HepG2 (cell line): Measurements from ENCODE around the gene CMTM2. TPM values are rescaled to one million over a fixed set of nuclear protein-coding genes. Genes with fewer than 3 reads are reported as not detected.

Experiments used
- AHR ChIP-seq: IDR thresholded peaks from 2 replicates; pipeline ENCODE4 v1.6.1; 2018; ENCODE audit warnings: missing genetic modification reagents, missing compliant biosample characterization
- BRD4 ChIP-seq: sonication (generic); formaldehyde crosslinking; IDR thresholded peaks from 2 replicates; pipeline ENCODE4 v1.4.0; 2020; ENCODE audit warnings: missing genetic modification reagents
- EED ChIP-seq: sonication (generic); formaldehyde crosslinking; IDR thresholded peaks from 2 replicates; pipeline ENCODE4 v1.5.0; 2020; ENCODE audit warnings: mild to moderate bottlenecking, missing genetic modification reagents
- FOXM1 ChIP-seq: sonication (generic); formaldehyde crosslinking; IDR thresholded peaks from 2 replicates; pipeline ENCODE4 v1.5.0; 2020; ENCODE audit warnings: missing genetic modification reagents
- GTF3A ChIP-seq: sonication (generic); formaldehyde crosslinking; conservative IDR thresholded peaks from 2 replicates; pipeline ENCODE4 v1.4.0; 2020; ENCODE audit warnings: mild to moderate bottlenecking, missing genetic modification reagents
- IKZF1 ChIP-seq: fragments of 450-650 bp; IDR thresholded peaks from 2 replicates; pipeline ENCODE4 v1.7.1; 2016
- IRX3 ChIP-seq: sonication (generic); formaldehyde crosslinking; IDR thresholded peaks from 2 replicates; pipeline ENCODE4 v1.8.1; 2023; ENCODE audit warnings: mild to moderate bottlenecking, low read depth, missing genetic modification reagents, borderline replicate concordance
- JDP2 ChIP-seq: sonication (generic); formaldehyde crosslinking; IDR thresholded peaks from 2 replicates; pipeline ENCODE4 v1.8.1; 2022; ENCODE audit warnings: missing genetic modification reagents, borderline replicate concordance
- KDM5B ChIP-seq: sonication (generic); formaldehyde crosslinking; IDR thresholded peaks from 2 replicates; pipeline ENCODE4 v1.4.0; 2020; ENCODE audit warnings: missing genetic modification reagents, mild to moderate bottlenecking, borderline replicate concordance
- SP2 ChIP-seq: sonication (generic); formaldehyde crosslinking; IDR thresholded peaks from 2 replicates; pipeline ENCODE4 v1.5.1; 2020; ENCODE audit warnings: mild to moderate bottlenecking, missing genetic modification reagents
- THYN1 ChIP-seq: sonication (generic); formaldehyde crosslinking; IDR thresholded peaks from 2 replicates; pipeline ENCODE4 v1.8.1; 2023; ENCODE audit warnings: low read depth, mild to moderate bottlenecking, moderate library complexity, missing genetic modification reagents, borderline replicate concordance
- ZNF12 ChIP-seq: sonication (generic); formaldehyde crosslinking; IDR thresholded peaks from 2 replicates; pipeline ENCODE4 v1.5.0; 2020; ENCODE audit warnings: missing genetic modification reagents
- ZNF30 ChIP-seq: sonication (generic); formaldehyde crosslinking; IDR thresholded peaks from 2 replicates; pipeline ENCODE4 v1.5.0; 2020; ENCODE audit warnings: mild to moderate bottlenecking, missing genetic modification reagents
- polyA plus RNA-seq, 8 experiments: library from polyadenylated mRNA; depleted of rRNA in 3 of 8; stranded (reverse) in 7 of 8; unstranded in 1 of 8; fragments of >200 nt; fragmentation: Illumina TruSeq in 4 of 8; extraction: Trizol in 4 of 8; gene quantifications; 2 replicates each; pipeline versions ENCODE4 v1.2.1 to v1.2.3, GENCODE V29; 2011 to 2016; ENCODE audit warnings: low read depth in 4 of 8, missing spikeins in 1 of 8, mixed read lengths in 1 of 8; ENCODE audit not compliant: insufficient read depth in 1 of 8
- total RNA-seq, 5 experiments: library from RNA; depleted of rRNA; stranded (reverse); fragments of >200 nt; fragmentation: Illumina TruSeq; extraction: Trizol; gene quantifications; 2 replicates each; pipeline ENCODE4 v1.2.3, GENCODE V29; 2016; ENCODE audit warnings: low read depth in 1 of 5
- TF ChIP-seq, protein P1 (sequence below): sonication (generic); formaldehyde crosslinking; IDR thresholded peaks from 2 replicates; pipeline ENCODE4 v1.4.0; 2020; ENCODE audit warnings: missing genetic modification reagents, mild to moderate bottlenecking, borderline replicate concordance
- TF ChIP-seq, protein P2 (sequence below): sonication (generic); formaldehyde crosslinking; IDR thresholded peaks from 2 replicates; pipeline ENCODE4 v1.8.0; 2022; ENCODE audit warnings: mild to moderate bottlenecking, missing genetic modification reagents, moderate library complexity
- TF ChIP-seq, protein P3 (sequence below): sonication (generic); formaldehyde crosslinking; IDR thresholded peaks from 2 replicates; pipeline ENCODE4 v1.8.1; 2023; ENCODE audit warnings: missing genetic modification reagents, mild to moderate bottlenecking, borderline replicate concordance
- TF ChIP-seq, protein P4 (sequence below): sonication (generic); formaldehyde crosslinking; IDR thresholded peaks from 2 replicates; pipeline ENCODE4 v1.9.0; 2021; ENCODE audit warnings: missing genetic modification reagents, borderline replicate concordance
- TF ChIP-seq, protein P5 (sequence below): fragments of 450-650 bp; IDR thresholded peaks from 2 replicates; pipeline ENCODE4 v1.6.1; 2016

CMTM2 gene
- total and polyA plus RNA-seq, 2 of the 13 experiments (the other 11 are each of a cell fraction or from before 2014, with no cell fraction given), result not detected

DNA sequence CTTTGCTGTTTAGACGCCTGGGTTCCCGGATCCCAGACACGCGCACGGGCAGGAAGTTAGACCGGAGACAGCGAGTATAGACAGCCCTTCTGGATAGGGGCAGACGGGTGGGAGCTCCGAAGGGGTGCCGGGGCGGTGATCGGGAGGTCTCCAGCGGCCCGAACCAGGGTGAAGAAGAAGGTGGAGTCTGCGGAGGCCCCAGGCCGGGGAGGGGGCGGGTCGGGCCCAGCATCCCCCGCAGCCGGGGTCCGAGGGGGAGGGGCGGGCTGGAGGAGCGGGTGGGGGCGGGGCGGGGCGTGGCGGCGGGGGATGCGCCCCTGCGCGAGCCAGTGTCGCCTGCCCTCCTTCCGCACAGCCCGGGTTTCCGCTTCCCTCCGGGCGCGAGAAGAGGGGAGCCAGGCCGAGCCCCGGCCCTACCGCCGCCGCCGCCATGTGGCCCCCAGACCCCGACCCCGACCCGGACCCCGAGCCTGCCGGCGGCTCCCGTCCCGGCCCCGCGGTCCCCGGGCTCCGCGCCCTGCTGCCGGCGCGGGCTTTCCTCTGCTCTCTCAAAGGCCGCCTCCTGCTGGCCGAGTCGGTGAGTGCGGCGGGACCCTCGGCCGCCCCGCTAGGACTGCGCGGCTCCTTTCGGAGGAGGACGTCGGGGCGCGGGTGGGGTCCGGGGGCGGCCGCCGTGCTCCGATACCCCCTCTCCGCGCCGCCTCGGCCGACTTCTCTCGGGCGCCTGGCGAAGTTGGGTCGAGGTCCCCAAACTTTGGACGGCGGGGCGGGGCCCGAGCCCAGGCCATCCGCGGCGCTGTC is 25.3 kb downstream of the CMTM2 start, which contains the start of gene CMTM3 (continued):
- TF ChIP-seq EED (CRISPR knock-in tag), result 0 out of 2 replicates have a peak, but pooled peaks have one; percentile 5
- no peak for TF ChIP-seq KDM5B
- TF ChIP-seq SP2 (CRISPR knock-in tag), result no peak
- TF ChIP-seq, protein P1, sequence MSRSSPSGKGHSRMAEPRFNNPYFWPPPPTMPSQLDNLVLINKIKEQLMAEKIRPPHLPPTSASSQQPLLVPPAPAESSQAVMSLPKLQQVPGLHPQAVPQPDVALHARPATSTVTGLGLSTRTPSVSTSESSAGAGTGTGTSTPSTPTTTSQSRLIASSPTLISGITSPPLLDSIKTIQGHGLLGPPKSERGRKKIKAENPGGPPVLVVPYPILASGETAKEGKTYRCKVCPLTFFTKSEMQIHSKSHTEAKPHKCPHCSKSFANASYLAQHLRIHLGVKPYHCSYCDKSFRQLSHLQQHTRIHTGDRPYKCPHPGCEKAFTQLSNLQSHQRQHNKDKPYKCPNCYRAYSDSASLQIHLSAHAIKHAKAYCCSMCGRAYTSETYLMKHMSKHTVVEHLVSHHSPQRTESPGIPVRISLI (CRISPR knock-in tag), result no peak
- no peak for TF ChIP-seq AHR (CRISPR knock-in tag)
- TF ChIP-seq ZNF30 (CRISPR knock-in tag), result no peak
- TF ChIP-seq ZNF12 (CRISPR knock-in tag), result no peak
- no peak for TF ChIP-seq BRD4
- TF ChIP-seq JDP2 (CRISPR knock-in tag), result no peak
- no peak for TF ChIP-seq FOXM1 (CRISPR knock-in tag)
- TF ChIP-seq, protein P2, sequence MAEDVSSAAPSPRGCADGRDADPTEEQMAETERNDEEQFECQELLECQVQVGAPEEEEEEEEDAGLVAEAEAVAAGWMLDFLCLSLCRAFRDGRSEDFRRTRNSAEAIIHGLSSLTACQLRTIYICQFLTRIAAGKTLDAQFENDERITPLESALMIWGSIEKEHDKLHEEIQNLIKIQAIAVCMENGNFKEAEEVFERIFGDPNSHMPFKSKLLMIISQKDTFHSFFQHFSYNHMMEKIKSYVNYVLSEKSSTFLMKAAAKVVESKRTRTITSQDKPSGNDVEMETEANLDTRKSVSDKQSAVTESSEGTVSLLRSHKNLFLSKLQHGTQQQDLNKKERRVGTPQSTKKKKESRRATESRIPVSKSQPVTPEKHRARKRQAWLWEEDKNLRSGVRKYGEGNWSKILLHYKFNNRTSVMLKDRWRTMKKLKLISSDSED (CRISPR knock-in tag), result no peak
- TF ChIP-seq, protein P3, sequence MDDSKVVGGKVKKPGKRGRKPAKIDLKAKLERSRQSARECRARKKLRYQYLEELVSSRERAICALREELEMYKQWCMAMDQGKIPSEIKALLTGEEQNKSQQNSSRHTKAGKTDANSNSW (CRISPR knock-in tag), result no peak
- no peak for TF ChIP-seq GTF3A (CRISPR knock-in tag)
- TF ChIP-seq IKZF1, result no peak
- TF ChIP-seq THYN1, result no peak
- no peak for TF ChIP-seq IRX3 (CRISPR knock-in tag)
- TF ChIP-seq, protein P4, sequence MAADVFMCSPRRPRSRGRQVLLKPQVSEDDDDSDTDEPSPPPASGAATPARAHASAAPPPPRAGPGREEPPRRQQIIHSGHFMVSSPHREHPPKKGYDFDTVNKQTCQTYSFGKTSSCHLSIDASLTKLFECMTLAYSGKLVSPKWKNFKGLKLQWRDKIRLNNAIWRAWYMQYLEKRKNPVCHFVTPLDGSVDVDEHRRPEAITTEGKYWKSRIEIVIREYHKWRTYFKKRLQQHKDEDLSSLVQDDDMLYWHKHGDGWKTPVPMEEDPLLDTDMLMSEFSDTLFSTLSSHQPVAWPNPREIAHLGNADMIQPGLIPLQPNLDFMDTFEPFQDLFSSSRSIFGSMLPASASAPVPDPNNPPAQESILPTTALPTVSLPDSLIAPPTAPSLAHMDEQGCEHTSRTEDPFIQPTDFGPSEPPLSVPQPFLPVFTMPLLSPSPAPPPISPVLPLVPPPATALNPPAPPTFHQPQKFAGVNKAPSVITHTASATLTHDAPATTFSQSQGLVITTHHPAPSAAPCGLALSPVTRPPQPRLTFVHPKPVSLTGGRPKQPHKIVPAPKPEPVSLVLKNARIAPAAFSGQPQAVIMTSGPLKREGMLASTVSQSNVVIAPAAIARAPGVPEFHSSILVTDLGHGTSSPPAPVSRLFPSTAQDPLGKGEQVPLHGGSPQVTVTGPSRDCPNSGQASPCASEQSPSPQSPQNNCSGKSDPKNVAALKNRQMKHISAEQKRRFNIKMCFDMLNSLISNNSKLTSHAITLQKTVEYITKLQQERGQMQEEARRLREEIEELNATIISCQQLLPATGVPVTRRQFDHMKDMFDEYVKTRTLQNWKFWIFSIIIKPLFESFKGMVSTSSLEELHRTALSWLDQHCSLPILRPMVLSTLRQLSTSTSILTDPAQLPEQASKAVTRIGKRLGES, result no peak
- TF ChIP-seq, protein P5, sequence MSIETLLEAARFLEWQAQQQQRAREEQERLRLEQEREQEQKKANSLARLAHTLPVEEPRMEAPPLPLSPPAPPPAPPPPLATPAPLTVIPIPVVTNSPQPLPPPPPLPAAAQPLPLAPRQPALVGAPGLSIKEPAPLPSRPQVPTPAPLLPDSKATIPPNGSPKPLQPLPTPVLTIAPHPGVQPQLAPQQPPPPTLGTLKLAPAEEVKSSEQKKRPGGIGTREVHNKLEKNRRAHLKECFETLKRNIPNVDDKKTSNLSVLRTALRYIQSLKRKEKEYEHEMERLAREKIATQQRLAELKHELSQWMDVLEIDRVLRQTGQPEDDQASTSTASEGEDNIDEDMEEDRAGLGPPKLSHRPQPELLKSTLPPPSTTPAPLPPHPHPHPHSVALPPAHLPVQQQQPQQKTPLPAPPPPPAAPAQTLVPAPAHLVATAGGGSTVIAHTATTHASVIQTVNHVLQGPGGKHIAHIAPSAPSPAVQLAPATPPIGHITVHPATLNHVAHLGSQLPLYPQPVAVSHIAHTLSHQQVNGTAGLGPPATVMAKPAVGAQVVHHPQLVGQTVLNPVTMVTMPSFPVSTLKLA, result no peak
